NCI-H2081 treated with DMSO at 0.1 percent for 48 hours (cell line): ENCODE measurements around the gene DRD4.
"Not testable (repeated sequence)": the region's sequence is repeated elsewhere in the genome, so short reads cannot be mapped to it uniquely, and the experiment has no call there.

Experiments
- DNase-seq: peaks from one replicate; lab custom pipeline; 2025; lab: John Stamatoyannopoulos, UW

Gene DRD4

GRCh38 chr11:680476-680875, 43.4 kb downstream of the DRD4 start:
- DNase-seq, result no peak

DNA sequence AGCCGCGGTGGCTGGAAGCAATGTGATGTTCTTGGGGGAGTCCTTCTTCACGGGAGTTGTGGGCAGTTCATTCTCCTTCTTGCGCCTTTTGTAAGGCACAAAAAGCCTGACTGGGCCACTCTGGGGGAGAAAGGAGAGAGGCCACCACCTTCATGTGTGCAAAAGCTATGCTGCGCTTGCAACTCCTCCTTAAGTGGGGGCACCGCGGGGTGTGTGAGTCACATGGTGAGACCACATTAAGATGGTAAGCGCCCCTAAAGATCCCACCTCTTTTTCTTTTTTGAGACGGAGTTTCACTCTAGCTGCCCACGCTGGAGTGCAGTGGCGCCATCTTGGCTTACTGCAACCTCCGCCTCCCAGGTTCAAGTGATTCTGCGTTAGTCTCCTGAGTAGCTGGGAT, 43.9 kb downstream of the DRD4 start:
- DNase-seq, result no peak

GRCh38 chr11:686451-687243, 49.6 kb downstream of the DRD4 start:
- DNase-seq, result no peak

DNA sequence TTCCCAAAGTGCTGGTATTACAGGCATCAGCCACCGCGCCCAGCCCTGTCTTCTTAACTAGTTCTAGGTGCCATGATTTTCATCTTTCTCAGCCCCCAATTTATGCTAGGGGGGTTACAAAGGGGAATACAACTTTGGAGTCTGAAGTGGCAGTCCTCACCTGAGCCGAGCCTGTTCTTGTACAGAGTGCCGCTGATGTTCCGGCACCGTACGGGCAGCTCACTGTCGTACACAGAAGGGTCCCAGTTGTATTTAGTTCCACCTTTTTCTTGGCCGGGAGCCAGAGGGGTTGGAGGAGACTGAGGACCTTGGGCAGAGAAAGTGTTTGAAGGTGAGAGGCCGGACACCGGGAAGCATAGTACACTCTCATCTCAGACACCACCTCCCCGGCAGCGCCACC, 50.7 kb downstream of the DRD4 start:
- DNase-seq, result no peak

GRCh38 chr11:688681-689080, 51.6 kb downstream of the DRD4 start:
- DNase-seq, result no peak

DNA sequence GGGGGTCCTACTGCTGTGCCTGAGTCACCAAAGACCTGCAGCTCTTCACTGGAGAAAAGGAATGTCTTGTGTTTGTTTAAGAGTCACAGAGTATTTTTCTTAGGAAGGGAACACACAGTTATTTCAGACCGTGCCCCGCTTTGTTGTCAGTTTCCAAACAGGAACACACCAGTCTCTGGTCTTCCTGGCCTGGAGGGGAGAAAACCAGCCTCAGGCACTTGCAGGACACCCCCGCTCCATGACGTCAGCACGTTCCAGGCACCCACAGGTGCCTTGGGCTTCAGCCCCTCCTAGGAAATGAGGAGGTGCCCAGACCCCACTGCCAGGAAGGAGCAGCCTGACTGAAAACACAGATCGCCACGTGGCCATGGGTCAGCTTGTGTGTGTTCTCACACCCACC, 52.6 kb downstream of the DRD4 start:
- no peak for DNase-seq

DNA sequence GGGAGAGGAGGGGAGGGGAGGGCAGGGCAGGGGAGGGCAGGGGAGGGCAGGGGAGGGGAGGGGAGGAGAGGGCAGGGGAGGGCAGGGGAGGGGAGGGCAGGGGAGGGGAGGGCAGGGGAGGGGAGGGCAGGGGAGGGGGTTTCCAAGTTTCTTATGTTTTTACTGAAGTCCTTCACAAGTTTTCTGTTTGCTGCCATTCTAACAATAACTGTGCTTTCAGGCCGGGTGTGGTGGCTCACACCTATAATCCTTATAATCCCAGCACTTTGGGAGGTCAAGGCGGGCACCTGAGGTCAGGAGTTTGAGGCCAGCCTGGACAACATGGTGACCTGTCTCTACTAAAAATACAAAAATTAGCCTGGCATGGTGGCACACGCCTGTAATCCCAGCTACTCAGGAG, 53.2 kb downstream of the DRD4 start:
- DNase-seq, result not testable (repeated sequence)
